Activated CD8-positive, alpha-beta memory T cell treated with anti-CD3 and anti-CD28 coated beads, Interleukin-2, amount 50 U/mL, for 4 hours (primary cell): ENCODE data around the gene AUTS2.

Experiments
- DNase-seq: peaks from one replicate; pipeline ENCODE4 v3.0.0-alpha.2; 2020

The AUTS2 gene

DNA sequence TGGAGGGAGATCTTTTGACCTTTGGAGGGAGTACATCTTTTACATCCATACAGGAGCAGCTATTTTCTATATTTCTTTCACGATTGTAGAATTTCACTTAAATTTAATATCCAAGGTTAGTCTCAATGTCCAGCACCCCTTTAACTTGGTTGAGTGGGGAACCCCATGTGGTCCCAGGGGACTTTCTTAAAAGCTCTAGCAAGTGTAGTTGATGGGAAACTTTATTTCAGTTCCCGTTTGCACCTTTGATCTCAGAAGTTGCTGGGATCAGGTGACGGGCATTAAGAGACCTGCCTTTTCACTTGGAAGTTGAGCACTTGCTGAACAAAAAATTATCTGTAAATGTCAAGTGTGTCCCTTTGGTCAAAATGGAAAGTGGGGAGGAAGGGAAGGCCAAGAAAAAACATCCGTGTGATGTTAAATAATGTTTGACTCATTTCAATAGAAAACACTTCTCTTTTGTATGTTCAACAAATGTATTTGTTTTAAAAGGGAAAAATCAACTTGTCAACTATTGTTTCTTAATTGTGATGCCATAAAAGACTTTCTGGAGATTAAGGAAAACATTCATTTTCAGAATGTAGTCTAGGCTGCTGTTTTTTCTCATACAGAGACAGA, 1163.5 kb downstream of the AUTS2 start:
- no peak for DNase-seq

- no peak for DNase-seq
Observed at GRCh38 chr7:70762696-70763095, 1164.4 kb downstream of the AUTS2 start.

GRCh38 chr7:70763961-70764691, 1165.9 kb downstream of the AUTS2 start:
- DNase-seq = no peak

GRCh38 chr7:70764701-70765208, 1166.5 kb downstream of the AUTS2 start:
- no peak for DNase-seq

DNA sequence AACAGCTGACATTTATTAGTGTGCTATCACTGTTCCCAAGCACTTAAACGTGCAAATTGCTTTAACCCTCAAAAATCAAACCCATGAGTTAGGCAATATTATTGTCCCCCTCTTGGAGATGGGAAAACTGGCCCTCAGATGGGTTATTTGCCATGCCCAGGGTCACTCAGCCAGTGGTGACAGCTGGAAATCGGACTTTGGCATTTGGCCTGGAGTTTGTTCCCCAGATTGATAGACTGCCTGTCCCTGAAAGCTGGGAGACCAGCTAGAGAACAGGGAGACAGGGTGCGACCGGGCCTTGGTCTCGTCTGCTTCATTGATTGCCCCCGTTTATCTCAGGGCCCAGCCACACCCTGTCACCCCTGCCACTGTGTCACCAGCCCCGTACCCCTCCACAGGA, 1167.4 kb downstream of the AUTS2 start:
- no peak for DNase-seq

DNA sequence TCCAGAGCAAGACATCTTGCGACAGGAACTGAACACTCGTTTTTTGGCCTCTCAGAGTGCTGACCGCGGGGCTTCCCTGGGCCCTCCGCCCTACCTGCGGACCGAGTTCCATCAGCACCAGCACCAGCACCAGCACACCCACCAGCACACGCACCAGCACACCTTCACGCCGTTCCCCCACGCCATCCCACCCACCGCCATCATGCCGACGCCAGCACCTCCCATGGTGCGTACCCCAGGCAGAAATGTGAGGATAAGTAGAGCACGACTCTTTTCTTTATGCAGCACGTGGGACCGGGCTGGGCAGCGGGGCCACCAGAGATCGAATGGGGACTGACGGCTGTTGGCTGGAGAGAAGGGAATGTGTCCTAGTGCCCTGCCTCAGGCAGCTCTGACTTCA, 1167.8 kb downstream of the AUTS2 start:
- no peak for DNase-seq

- DNase-seq = no peak
Observed at GRCh38 chr7:70766694-70767093, 1168.4 kb downstream of the AUTS2 start.

GRCh38 chr7:70770154-70770553, 1171.9 kb downstream of the AUTS2 start:
- no peak for DNase-seq

DNA sequence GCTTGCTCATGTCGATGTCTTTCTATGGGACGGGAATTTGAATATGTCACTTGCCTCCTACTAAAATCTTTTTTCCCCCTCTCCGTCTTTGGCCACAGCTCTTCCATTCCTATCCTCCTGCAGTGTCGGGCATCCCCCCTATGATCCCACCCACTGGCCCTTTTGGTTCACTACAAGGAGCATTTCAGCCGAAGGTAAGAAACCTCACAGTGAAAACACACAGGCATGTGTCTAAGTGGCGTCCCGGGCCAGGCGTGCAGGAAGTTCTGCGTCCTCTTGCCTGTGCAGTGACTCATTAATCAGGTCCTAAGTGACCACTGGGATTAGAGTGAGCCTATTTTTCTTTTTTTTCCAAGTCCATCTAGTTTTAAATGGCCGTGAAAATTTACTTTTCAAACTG, 1173.2 kb downstream of the AUTS2 start:
- DNase-seq = no peak

DNA sequence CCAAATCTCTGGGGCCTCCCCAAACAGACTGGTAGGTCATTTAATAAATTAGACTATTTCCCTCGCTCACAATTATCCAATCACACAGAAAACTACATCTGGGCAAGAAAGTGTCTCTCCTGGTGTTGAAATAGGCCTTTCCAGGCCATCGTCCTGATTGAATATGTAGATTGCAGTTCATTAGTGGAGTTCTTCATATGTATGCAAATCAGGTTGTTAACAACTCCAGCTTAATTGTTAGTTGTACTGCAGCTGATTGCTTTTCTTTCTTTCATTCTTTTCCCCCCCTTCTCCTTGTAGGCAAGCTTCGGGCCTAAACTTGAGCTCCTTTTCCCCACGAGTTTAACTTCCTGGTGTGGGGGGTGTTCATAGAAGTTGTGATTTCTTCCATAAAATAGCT, 1174.6 kb downstream of the AUTS2 start:
- no peak for DNase-seq

- DNase-seq = no peak
Observed at GRCh38 chr7:70773406-70773805, 1175.1 kb downstream of the AUTS2 start.

GRCh38 chr7:70774950-70775527, 1176.8 kb downstream of the AUTS2 start:
- no peak for DNase-seq

GRCh38 chr7:70775570-70776156, 1177.4 kb downstream of the AUTS2 start:
- no peak for DNase-seq

DNA sequence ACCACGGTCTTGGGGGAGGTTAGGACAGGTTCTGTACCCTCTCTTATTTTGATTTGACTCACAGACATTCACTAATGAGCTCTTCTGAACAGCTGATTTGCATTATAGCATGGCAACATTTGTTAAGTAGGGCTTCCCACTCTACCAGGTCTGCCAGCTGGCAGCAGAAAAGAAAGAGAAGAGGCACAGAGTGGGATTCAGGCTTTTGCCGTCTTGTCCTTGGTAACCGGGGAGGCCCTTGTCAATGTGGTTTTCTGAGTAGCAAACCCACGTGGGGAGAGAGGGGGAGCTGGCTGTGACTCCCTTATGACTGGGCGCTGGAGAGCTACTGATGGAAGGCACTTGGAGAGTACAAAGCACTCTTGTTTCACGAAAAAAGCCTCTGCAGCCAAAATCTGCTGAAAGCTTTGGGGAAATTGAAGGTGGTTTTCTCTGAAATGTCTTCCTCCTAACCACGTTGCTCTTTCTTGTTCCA, 1178.4 kb downstream of the AUTS2 start:
- DNase-seq = no peak

- DNase-seq = no peak
Observed at GRCh38 chr7:70777251-70777650, 1179.0 kb downstream of the AUTS2 start.

DNA sequence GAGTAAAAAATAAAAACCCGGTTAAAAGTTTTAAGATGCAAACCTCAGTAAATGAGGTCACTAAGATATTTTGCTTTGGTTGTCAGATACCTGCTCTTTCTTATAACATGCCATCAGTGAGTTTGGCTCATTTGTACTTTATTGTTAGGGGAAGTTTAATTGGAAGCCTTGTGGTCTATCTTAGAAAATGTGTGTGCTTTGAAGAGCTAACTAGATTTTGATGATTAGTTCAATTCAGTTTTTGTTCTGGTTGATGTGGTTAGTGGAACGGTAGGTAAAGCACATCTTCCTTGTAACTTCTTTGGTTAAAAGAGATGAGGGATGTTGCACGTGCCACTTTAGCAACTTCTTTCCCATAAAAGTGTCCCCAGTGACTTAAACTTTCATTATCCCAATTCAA, 1180.3 kb downstream of the AUTS2 start:
- no peak for DNase-seq

GRCh38 chr7:70779321-70779720, 1181.0 kb downstream of the AUTS2 start:
- no peak for DNase-seq

- DNase-seq = no peak
Observed at GRCh38 chr7:70781922-70782311, 1183.6 kb downstream of the AUTS2 start.

GRCh38 chr7:70782796-70783195, 1184.5 kb downstream of the AUTS2 start:
- no peak for DNase-seq

DNA sequence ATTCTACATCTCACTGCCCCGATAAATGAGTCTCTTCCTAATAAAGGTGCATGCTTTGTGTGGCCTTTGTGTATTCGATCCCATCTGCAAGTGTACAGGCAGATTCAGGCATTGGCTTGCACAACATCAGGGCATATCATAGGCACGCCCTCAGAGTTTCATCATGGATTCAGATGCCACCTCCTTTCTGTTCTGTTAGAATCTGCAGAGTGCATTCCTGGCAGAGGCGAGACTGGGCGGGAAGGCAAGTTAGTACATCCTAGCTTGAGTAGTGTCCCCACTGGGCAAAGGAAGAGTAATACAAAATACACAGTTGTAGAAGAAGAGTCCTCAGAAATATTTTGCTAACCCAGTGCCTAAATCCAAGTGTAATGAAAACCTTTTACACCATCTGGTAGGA, 1187.2 kb downstream of the AUTS2 start:
- DNase-seq = no peak

GRCh38 chr7:70786076-70786475, 1187.8 kb downstream of the AUTS2 start:
- DNase-seq = no peak

DNA sequence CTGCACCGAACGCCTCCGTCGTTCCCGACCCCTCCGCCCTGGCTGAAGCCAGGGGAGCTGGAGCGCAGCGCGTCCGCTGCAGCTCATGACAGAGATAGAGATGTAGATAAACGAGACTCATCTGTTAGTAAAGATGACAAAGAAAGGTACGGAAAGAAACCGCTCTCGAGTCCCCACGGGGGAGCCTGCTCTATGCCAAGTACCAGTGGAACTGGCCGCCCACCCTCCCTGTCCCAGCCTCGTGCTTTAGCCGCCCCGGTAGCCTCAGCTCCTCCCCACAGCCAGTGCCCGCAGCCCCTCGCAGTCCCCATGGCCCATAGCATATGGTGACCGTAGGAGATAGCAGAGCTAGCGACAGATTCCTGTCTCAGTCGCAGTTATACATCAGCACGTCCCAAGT, 1189.0 kb downstream of the AUTS2 start:
- no peak for DNase-seq

GRCh38 chr7:70787771-70788170, 1189.5 kb downstream of the AUTS2 start:
- DNase-seq = no peak

DNA sequence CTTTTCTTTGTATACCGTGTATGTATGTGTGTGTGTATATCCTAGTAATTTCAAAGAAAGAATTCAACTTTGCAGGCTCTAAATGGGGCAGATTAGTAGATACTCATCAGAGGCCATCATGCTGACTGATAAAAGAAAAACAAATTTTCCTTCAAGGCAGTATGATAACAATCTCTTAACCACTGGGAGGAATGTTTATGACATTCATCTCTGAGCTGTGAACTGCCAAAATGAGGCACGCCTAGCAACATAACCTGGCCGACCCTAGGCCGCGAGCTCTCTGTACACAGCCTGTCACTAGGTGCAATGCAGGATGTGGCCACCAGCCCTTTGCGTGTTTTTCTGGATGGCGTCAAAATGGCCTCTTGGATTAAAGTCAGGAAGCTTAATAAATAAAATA, 1190.0 kb downstream of the AUTS2 start:
- no peak for DNase-seq
